GM08714 (cell line): ENCODE measurements around the gene CPLANE2.

Source experiments
- H3K4me3 ChIP-seq: fragments of 200-500 bp; sonication (Bioruptor generic); 2 replicates; pipeline ENCODE4 v1.5.1; 2014; ENCODE audit warnings: mild to moderate bottlenecking, low read length, inconsistent platforms
- ZNF274 ChIP-seq: IDR thresholded peaks from 2 replicates; pipeline ENCODE4 v1.6.1; 2012; ENCODE audit warnings: mild to moderate bottlenecking, low read depth, low read length

Gene CPLANE2

DNA sequence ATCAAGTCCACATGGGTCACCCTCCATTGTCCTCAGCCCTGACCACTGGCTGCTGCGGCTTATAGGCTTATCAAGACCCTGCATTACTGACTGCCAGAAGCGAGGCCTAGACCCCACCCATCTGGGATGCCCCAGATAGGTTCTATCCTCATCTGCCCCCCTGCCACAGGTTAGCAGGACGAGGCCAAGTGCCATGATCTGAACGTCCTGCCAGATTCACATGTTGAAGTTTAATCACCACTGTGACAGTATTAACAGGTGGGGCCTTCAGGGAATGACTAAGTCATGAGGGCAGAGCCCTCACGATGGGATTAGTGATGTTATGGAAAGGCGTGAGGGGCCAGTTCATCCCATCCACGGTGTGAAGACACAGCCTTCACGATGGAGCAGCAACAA lies 6.2 kb upstream of the CPLANE2 start:
- H3K4me3 ChIP-seq, result no peak overlapping the region
- TF ChIP-seq ZNF274, result no peak

DNA sequence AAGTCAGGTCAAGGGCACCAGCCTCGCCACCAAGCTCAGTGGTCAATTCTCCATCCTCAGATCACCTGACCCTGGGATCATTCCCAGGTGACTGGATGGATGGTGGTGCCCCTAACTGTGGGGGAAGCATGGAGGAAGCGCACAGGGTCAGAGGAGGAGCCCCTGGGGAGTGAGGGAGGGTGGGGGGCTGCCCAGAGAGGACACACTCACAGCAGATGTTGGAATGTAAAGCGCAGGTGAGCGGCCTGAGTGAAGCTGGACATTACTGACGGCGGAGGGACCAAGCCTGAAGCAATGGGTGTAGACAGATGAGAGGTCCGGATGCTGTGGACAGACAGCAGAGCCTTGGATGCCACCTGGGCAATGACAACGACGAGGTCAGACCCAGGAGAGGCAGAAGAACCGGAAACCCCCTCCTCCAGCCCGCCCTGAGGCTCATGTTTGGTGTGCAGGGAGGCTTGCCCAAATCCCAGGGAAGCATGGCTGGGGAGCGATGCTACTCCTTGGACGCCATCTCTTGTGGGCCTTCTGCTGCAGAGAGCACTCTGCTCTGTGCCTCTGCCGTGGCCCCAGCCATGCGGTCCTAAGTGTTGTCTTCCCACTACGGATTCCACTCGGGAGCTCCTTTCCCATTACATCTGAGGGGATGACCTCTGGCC lies 5.7 kb upstream of the CPLANE2 start:
- H3K4me3 ChIP-seq, result no peak overlapping the region
- no peak for TF ChIP-seq ZNF274

DNA sequence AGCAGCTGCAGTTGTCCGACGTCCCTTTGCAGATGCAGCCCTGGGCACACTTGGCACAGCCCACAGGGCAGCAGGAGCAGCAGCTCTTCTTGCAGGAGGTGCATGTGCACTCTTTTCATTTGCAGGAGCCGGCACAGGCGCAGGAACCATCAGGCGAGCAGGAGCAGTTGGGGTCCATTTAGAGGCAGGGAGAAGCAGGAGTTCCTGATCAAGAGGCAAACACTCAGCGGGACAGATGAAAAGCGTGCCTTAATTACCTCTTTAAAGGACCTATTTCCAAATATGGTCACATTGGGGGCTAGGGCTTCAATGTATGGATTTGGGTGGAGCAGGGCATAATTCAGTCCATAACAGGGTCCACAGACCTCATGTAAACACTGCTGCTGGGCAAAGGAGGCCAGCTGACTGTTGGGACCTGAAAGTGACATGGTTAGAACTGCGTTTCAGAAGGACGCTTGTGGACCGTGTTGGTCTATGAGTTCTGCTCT lies 4.3 kb upstream of the CPLANE2 start:
- TF ChIP-seq ZNF274, result no peak
- no peak overlapping the region for H3K4me3 ChIP-seq

DNA sequence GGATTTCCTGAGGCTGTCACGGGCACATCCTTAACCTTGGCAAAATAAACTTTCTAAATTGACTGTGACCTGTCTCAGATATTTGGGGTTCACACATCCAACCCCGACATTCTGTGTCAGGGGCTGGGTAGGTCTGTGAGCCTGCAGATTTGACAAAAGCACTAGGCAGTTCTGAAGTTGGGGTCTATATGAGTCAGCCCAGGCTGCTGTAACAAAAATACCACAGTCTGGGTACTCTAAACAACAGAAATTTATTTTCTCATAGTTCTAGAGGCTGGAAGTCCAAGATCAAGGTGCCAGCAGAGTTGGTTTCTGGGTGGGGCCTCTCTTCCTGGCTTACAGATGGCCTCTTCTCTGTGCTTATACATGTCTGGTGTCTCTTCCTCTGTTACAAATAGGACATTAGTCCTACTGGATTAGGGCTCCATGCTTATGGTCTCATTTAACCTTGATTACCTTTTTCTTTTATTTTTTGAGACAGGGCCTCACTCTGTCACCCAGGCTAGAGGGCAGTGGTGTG lies 3.0 kb upstream of the CPLANE2 start:
- no peak overlapping the region for H3K4me3 ChIP-seq
- no peak for TF ChIP-seq ZNF274

DNA sequence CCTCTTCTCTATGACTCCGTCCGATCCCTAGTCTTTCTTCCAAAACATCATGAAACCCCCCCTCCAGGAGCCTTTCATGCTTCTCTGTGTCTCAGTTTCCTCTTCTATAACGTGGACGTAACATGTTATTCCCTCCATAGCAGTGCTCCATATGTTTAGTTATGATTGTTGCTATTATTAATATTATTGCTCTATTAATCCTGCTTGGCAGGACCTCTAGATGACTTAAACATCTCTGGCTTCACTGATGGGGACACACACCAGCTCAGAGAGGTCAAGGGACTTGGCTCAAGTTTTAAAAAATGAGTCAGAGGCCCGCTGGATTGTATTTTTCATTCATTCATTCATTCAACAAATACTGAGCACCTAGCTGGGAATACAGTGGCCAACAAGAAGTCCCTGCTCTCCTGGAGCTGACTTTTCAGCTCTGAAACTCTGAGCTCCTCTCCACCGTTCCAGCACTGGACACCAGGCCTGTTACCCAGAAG lies 404 bp upstream of the CPLANE2 start:
- TF ChIP-seq ZNF274, result no peak
- H3K4me3 ChIP-seq, result peak overlapping the region; percentile 83; the same call in 1 of the 2 replicates

DNA sequence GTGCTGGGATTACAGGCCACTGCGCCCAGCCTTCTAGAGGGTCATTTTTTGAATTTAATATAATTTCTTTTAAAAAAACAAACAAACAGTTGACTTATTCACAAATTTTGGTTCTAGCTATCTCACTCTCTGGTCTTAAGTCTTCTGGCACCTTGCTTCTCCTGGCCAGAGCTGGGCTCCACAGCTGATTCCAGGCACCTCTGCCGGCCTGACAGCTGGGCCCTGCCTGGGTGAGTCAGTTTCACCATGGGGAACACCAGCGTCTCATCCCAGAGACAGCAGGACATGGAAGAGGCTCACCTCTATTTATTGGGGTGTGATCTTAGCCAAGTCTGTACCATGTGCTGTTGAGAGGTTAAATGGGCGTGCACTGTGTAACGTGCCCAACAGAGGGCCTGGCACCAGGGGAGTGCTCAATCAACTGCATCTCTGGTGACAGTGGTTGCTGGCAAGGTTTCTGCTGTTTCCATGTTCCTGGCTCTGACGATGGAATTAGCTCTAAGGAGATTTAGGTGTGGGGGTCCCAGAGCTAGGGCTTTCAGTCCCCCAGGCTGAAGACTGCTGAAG lies 956 bp downstream of the CPLANE2 start:
- TF ChIP-seq ZNF274, result no peak
- H3K4me3 ChIP-seq, result peak overlapping the region; percentile 83; the same call in 1 of the 2 replicates

DNA sequence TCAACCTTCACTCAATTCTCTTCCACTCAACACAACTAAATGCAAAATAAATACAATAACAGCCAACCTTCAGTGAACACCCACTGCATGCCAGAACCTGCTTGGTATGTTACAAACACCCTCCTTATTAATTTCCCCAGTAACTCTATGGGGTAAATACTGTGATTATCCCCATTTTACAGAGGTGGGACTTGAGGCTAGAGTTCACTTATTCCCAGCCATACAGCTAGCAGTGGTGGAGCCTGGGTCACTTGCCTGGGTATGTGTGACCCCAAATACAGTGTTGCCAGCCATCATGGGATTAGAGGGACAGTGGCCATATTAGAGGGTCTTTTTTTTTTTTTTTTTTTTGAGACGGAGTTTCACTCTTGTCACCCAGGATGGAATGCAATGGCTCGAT lies 1.6 kb downstream of the CPLANE2 start:
- H3K4me3 ChIP-seq, result no peak overlapping the region
- TF ChIP-seq ZNF274, result no peak

DNA sequence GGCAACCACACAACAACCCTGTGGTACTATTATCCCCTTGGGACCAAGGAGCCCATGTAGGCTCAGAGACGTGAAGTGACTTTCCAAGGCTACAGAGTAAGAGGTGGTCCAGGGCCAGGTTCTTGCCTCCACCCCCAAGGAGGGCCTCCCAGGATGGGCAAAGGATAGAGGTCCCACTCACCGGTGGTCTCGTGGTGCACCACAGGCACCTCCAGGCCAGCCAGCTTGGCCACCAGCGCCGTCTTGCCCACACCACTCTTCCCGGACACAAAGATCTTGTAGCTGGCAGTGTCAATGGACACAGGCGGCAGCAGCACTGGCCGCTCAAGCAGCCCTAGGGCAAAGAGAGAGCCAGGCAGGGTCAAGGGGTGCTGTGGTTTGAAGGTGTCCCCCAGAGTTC lies 3.6 kb downstream of the CPLANE2 start:
- TF ChIP-seq ZNF274, result no peak
- H3K4me3 ChIP-seq, result no peak overlapping the region

DNA sequence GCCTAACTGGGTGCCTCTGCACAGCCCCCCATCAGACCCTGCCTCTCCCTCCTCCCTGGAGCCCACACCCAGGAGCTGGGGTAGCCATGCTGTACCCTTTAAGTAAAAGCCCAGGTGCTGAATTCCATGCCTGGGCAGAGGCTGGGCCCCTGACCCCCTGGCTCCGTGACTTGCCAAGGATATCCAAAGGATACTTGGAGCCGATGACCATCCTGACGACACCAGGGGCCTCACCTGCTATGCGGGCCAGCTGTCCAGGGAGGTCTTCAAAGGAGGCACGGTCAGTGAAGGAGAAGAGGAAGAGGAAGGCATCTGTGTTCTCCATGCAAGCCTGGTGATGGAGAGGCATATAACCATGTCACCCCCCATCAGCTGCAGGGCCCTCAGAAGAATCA lies 4.7 kb downstream of the CPLANE2 start:
- no peak for TF ChIP-seq ZNF274
- H3K4me3 ChIP-seq, result no peak overlapping the region

DNA sequence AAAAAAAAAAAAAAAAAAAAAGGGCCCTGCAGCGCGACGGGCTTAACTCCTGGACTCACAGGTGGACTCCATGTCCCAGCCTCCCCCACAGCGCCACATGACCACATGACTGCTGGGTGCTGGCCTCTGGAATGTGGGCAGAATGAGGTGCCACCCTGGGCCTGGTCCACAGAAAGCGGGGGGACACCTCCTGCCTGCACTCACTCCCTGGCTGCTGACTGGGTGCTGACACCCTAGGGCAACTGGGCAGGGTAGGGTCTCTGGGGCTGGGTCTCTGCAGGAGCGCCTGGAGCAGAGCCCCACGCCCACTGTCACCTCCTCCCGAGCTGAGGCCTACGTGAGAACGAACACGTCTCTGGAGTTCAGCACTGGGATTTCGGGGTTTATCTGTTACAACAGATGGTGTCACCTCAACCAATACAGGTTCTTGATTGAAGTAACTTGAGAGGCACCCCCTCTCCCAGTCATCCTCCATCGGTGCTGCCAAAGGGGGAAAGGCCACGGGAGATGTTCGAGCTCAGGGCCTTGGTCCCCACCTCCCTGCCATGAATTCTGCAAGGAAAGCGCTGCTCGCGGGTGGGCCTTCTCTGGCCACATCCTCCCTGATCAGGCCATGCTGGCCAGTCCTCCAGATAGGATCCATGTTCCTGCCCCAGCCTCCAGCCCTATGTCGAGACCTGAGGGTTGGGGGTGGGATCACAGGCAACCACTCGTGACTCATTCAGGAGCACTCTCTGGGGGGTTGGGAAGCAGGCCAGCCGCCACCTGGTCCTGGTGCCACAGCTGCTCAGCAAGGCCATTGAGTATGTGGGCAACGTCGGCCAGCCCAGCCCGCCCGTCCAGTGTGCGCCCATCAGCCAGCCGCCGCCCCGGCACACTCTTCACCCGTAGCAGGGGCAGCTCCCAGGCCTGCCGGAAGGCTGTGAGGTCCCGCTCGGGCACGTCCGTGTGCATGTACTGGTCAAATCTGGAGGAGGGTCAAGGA lies 5.4 kb downstream of the CPLANE2 start:
- TF ChIP-seq ZNF274, result no peak
- H3K4me3 ChIP-seq, result no peak overlapping the region

DNA sequence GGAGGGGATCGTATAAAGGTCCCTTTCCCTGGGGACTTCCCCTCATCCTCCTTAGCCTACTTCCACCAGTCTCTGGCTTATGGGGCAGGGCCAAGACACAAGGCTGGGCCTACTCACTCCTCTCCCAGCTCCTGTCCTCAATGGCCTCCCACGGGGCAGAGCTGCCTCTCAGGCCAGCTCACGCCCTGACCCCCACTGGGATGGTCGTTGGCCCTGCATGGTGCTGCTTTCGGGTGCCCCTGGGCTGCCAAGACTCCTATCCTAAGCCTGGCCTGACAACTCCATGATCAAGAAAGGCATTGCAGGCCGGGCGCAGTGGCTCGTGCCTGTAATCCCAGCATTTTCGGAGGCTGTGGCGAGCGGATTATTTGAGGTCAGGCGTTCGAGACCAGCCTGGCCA lies 6.2 kb downstream of the CPLANE2 start:
- no peak overlapping the region for H3K4me3 ChIP-seq
- TF ChIP-seq ZNF274, result no peak

DNA sequence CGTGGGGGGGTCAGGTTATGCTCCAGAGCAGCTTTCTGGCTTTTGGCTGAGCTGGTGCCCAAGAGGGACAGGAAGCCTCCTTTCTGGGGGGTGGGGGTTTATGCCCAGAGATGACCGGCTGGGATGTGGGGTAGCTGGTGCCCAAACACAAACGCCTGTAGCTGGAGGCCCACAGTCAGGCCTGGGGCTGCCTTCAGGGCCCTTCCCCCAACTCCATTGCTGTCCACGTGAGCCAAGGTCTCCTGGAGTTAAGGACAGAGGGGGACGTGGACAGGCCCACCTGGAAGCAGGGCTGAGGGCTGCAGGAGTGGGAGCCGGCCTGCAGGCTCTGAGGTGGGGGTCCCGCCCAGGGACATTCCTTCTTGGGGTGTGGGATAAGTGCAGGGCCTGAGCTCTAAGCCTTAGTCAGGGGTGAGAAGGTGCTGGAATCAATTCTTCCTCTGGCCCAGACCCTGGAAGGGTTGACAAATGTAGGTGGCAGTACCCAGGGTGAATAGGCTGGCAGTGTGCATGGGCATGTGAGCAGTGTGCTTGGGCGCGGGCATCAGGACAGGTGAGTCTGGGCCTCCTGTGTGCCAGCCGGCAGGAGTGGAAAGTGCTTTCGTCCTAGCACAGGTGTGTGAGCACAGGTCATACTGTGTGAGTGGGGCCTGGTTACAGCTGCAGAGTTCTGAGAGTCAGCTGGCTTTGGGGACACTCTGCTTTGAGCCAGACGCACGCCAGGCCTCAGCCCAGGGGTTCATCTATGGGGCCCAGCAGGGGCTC lies 6.8 kb downstream of the CPLANE2 start:
- TF ChIP-seq ZNF274, result no peak
- H3K4me3 ChIP-seq, result no peak overlapping the region

DNA sequence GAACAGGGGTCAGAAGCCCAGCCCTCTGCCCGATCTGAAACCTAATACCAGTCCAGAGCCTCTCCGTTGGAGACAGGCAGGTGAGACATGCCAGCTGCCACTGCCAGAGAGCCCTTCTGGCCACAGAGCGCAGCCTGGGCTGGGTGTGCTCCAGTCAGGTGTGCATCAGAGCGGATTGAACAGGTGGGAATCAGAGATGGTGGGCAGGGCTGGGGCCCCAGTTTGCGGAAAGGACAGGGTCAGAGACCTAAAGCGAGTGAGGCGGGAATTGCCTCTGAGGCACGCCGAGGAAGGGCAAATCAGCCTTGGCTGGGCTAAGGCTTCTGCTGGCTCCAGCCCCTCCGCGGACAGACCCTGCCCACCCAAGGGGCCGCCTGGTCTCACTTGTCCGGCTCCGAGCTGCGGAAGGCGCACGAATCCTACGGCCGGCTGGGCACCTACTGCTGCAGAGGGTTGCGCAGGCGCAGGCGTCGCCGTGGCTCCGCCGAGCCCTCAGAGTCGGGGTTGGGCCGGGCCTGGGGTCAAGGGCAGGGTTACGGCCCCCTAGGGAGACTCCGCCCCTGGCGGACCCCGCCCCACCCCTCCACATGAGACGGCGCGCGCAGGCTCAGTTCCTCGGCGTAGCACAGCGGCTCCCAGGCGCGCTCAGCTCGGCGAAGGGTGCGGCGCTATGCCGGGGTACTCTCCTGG lies 10.3 kb downstream of the CPLANE2 start:
- TF ChIP-seq ZNF274, result no peak
- H3K4me3 ChIP-seq, result no peak overlapping the region
